K562 (cell line): Measurements from ENCODE around the gene BRCC3. TPM values are rescaled to one million over a fixed set of nuclear protein-coding genes. Genes with fewer than 3 reads are reported as not detected.
A peak's percentile ranks its signal among the peaks of the same experiment; 100 is the strongest.

Experiments
- BRD9 ChIP-seq: fragments of 450-650 bp; IDR thresholded peaks from 2 replicates; pipeline ENCODE4 v1.6.1; 2018; ENCODE audit warnings: low read depth; ENCODE audit not compliant: partially characterized antibody
- HIVEP1 ChIP-seq: fragments of 250-450 bp; sonication (Bioruptor Pico); IDR thresholded peaks from 2 replicates; pipeline ENCODE4 v1.4.0; 2020; ENCODE audit warnings: mild to moderate bottlenecking
- HMBOX1 ChIP-seq: sonication (generic); IDR thresholded peaks from 2 replicates; pipeline ENCODE4 v1.6.1; 2016
- MEF2D ChIP-seq: conservative IDR thresholded peaks from 2 replicates; pipeline ENCODE4 v1.6.1; 2016; ENCODE audit warnings: low read depth, missing genetic modification characterization, missing compliant biosample characterization
- MYC ChIP-seq, 2 experiments: fragments of 250-450 bp in 1 of 2; sonication (Bioruptor Pico) in 1 of 2; IDR thresholded peaks; 2 replicates each; pipeline versions ENCODE4 v1.5.1 to v1.6.1; 2012 to 2021; ENCODE audit warnings: low read depth in 2 of 2, borderline replicate concordance in 1 of 2, improper control_type of control experiment in 1 of 2, low read length in 1 of 2, mild to moderate bottlenecking in 1 of 2, moderate library complexity in 1 of 2
- NONO ChIP-seq, 2 experiments: fragments of 200-400 bp in 1 of 2; fragments of 450-650 bp in 1 of 2; formaldehyde crosslinking in 1 of 2; IDR thresholded peaks; 2 replicates each; pipeline ENCODE4 v1.6.1; 2017; ENCODE audit warnings: low read depth in 2 of 2, mild to moderate bottlenecking in 2 of 2, moderate library complexity in 2 of 2, low read length in 1 of 2
- REST ChIP-seq, 2 experiments: fragments of 450-650 bp; formaldehyde crosslinking in 1 of 2; IDR thresholded peaks; 2 replicates each; pipeline versions ENCODE4 v1.4.0 to v1.6.1; 2014 to 2020; ENCODE audit warnings: mild to moderate bottlenecking in 2 of 2, borderline replicate concordance in 1 of 2, low read depth in 1 of 2
- TFAM ChIP-seq: fragments of 250-450 bp; sonication (Bioruptor Pico); conservative IDR thresholded peaks from 2 replicates; pipeline ENCODE4 v1.5.0; 2021; ENCODE audit warnings: mild to moderate bottlenecking, moderate library complexity
- ZBTB8A ChIP-seq: fragments of 450-650 bp; IDR thresholded peaks from 2 replicates; pipeline ENCODE4 v1.6.1; 2018; ENCODE audit warnings: mild to moderate bottlenecking, moderate library complexity; ENCODE audit not compliant: partially characterized antibody
- ZC3H11A ChIP-seq: IDR thresholded peaks from 2 replicates; pipeline ENCODE4 v1.6.1; 2012; ENCODE audit warnings: low read depth, low read length, improper control_type of control experiment
- ZNF12 ChIP-seq: sonication (generic); formaldehyde crosslinking; IDR thresholded peaks from 2 replicates; pipeline ENCODE4 v1.4.0; 2020; ENCODE audit warnings: mild to moderate bottlenecking, missing genetic modification reagents
- ZNF184 ChIP-seq: sonication (generic); formaldehyde crosslinking; IDR thresholded peaks from 2 replicates; pipeline ENCODE4 v1.5.0; 2020; ENCODE audit warnings: missing genetic modification reagents
- ZNF41 ChIP-seq: fragments of 250-450 bp; sonication (Bioruptor Pico); conservative IDR thresholded peaks from 2 replicates; pipeline ENCODE4 v1.4.0; 2020; ENCODE audit warnings: mild to moderate bottlenecking
- ZNF668 ChIP-seq: fragments of 250-450 bp; sonication (Bioruptor Pico); IDR thresholded peaks from 2 replicates; pipeline ENCODE4 v1.8.0; 2022; ENCODE audit warnings: mild to moderate bottlenecking, inconsistent platforms
- ZNF695 ChIP-seq: fragments of 450-650 bp; formaldehyde crosslinking; IDR thresholded peaks from 2 replicates; pipeline ENCODE4 v1.4.0; 2020; ENCODE audit warnings: mild to moderate bottlenecking, moderate library complexity
- polyA plus RNA-seq, 8 experiments: library from polyadenylated mRNA; depleted of rRNA in 4 of 8; stranded (reverse) in 5 of 8; unstranded in 3 of 8; fragments of >200 nt; fragmentation: Nextera tagmentation in 2 of 8; fragmentation: Illumina TruSeq in 1 of 8; extraction: Ambion mirVana in 2 of 8; extraction: Trizol in 1 of 8; gene quantifications; 2 replicates each; pipeline versions ENCODE4 v1.2.1 to v1.2.3, GENCODE V29; 2011 to 2014; ENCODE audit warnings: inconsistent platforms in 1 of 8, missing spikeins in 1 of 8
- total RNA-seq, 7 experiments: library from RNA; depleted of rRNA in 6 of 7; stranded (reverse); fragments of >200 nt in 6 of 7; fragmentation: Illumina TruSeq in 2 of 7; extraction: Trizol in 2 of 7; gene quantifications; 2 replicates each; pipeline versions ENCODE4 v1.2.1 to v1.2.3, GENCODE V29; 2011 to 2021; ENCODE audit warnings: low replicate concordance in 1 of 7

The BRCC3 gene
- total and polyA plus RNA-seq, 9 of the 15 experiments (the other 6 are each of a cell fraction or from before 2014, with no cell fraction given), result 9.6 to 44.8 (median 26.7) TPM

GRCh38 chrX:155070975-155071693, at the start of gene BRCC3, which contains the start of the genes CMC4 and MTCP1 (continued):
- no peak for TF ChIP-seq ZBTB8A
- TF ChIP-seq ZNF668, result no peak
- no peak for TF ChIP-seq TFAM (CRISPR knock-in tag)
- 0 out of 4 replicates have a peak, but pooled peaks of 1 of the 2 experiments have one; percentile 10 for TF ChIP-seq NONO (IDR thresholded peaks at IDR 0.05; ENCODE audit: low read depth in 2 of 2, low read length in 1 of 2)
- no peak for TF ChIP-seq ZNF12
- no peak for TF ChIP-seq ZNF184 (CRISPR knock-in tag)
- TF ChIP-seq ZNF41, result no peak
- no peak for TF ChIP-seq BRD9
- TF ChIP-seq ZNF695 (CRISPR knock-in tag), result no peak
- TF ChIP-seq HMBOX1, result no peak
- no peak for TF ChIP-seq REST (IDR thresholded peaks at IDR 0.05; ENCODE audit: borderline replicate concordance)
- 0 out of 2 replicates have a peak, but pooled peaks have one; percentile 15 for TF ChIP-seq REST (CRISPR knock-in tag; IDR thresholded peaks at IDR 0.05; ENCODE audit: low read depth)
- no peak for TF ChIP-seq MEF2D (tag)
- TF ChIP-seq HIVEP1, result no peak
- peak; percentile 17; the same call in 1 of the 2 replicates for TF ChIP-seq MYC (IDR thresholded peaks at IDR 0.05; ENCODE audit: low read depth, low read length)
- TF ChIP-seq MYC (CRISPR knock-in tag; IDR thresholded peaks at IDR 0.05; ENCODE audit: borderline replicate concordance, low read depth), result no peak
- TF ChIP-seq ZC3H11A, result no peak
